T-cell (primary cell): ENCODE measurements around the gene SIRT4. TPM values are rescaled to one million over a fixed set of nuclear protein-coding genes. Genes with fewer than 3 reads are reported as not detected.

Source experiments
- ATAC-seq, 4 experiments: fragments of 200-7000 bp in 3 of 4; fragments of 150-1000 bp in 1 of 4; cut with Tn5 transposase; replicated peaks in 1 of 4; 1 replicate in 3 of 4; 2 replicates in 1 of 4; pipeline ENCODE4 v1.10.0; 2021; ENCODE audit warnings: moderate library complexity in 3 of 4, mild to moderate bottlenecking in 2 of 4, moderate number of reproducible peaks in 1 of 4
- CTCF ChIA-PET, 2 donors: fragments of 300-600 bp; sonication (Branson Sonifier 250); formaldehyde crosslinking; loops; one replicate each; lab custom pipeline; 2022; ENCODE audit warnings: antibody characterized with exemption in 2 of 2; lab: Charles Lee
- POLR2A ChIA-PET, 2 donors: fragments of 300-600 bp; sonication (Branson Sonifier 250); formaldehyde crosslinking; loops; one replicate each; lab custom pipeline; 2022; ENCODE audit warnings: antibody characterized with exemption in 2 of 2; lab: Charles Lee
- DNase-seq, 35 experiments: peaks; one replicate each; pipeline versions ENCODE4 v3.0.0 to v3.0.0-alpha.2; 2013 to 2023
- H3K27ac ChIP-seq: one replicate; pipeline ENCODE4 v1.5.1; 2013; ENCODE audit warnings: low read length
- H3K27me3 ChIP-seq, 2 experiments: replicated peaks in 1 of 2; 1 replicate in 1 of 2; 2 replicates in 1 of 2; pipeline versions ENCODE4 v1.6.1 to v1.7.0; 2013; ENCODE audit warnings: low read length in 1 of 2, mixed read lengths in 1 of 2; ENCODE audit not compliant: control insufficient read depth in 2 of 2, insufficient read depth in 2 of 2; ENCODE audit errors: extremely low read depth in 1 of 2
- H3K36me3 ChIP-seq, 2 donors: 1 replicate in 1 of 2; 2 replicates in 1 of 2; pipeline versions ENCODE4 v1.6.1 to v1.7.0; 2013; ENCODE audit warnings: low read length in 1 of 2; ENCODE audit not compliant: control insufficient read depth in 2 of 2, insufficient read depth in 1 of 2; ENCODE audit errors: extremely low read depth in 1 of 2
- H3K4me1 ChIP-seq, 2 experiments: 1 replicate in 1 of 2; 2 replicates in 1 of 2; pipeline versions ENCODE4 v1.6.1 to v1.7.0; 2013; ENCODE audit warnings: low read length in 2 of 2, mixed read lengths in 1 of 2; ENCODE audit not compliant: insufficient read depth in 2 of 2, control insufficient read depth in 1 of 2; ENCODE audit errors: extremely low read depth in 1 of 2
- H3K4me3 ChIP-seq, 2 donors: 1 replicate in 1 of 2; 2 replicates in 1 of 2; pipeline versions ENCODE4 v1.5.1 to v1.7.0; 2013; ENCODE audit warnings: mild to moderate bottlenecking in 2 of 2, low read length in 1 of 2, moderate library complexity in 1 of 2; ENCODE audit not compliant: control insufficient read depth in 1 of 2; ENCODE audit errors: extremely low read depth in 1 of 2
- H3K9me3 ChIP-seq: 2 replicates; pipeline ENCODE4 v1.7.0; 2013
- H3K27ac Mint-ChIP-seq, 2 donors: one replicate each; pipeline ENCODE4 v1.8.0; 2020 to 2021; ENCODE audit warnings: mild to moderate bottlenecking in 2 of 2, mixed read lengths in 2 of 2
- H3K27me3 Mint-ChIP-seq, 2 donors: one replicate each; pipeline ENCODE4 v1.8.0; 2021 to 2022; ENCODE audit warnings: mixed read lengths in 2 of 2
- H3K36me3 Mint-ChIP-seq: one replicate; pipeline ENCODE4 v1.8.0; 2021; ENCODE audit warnings: mixed read lengths
- H3K4me1 Mint-ChIP-seq, 3 donors: one replicate each; pipeline ENCODE4 v1.8.0; 2020 to 2022; ENCODE audit warnings: mixed read lengths in 3 of 3, mild to moderate bottlenecking in 1 of 3
- H3K4me3 Mint-ChIP-seq, 3 donors: one replicate each; pipeline ENCODE4 v1.8.0; 2020 to 2022; ENCODE audit warnings: mild to moderate bottlenecking in 3 of 3, mixed read lengths in 3 of 3, moderate library complexity in 3 of 3
- H3K9me3 Mint-ChIP-seq, 3 donors: one replicate each; pipeline ENCODE4 v1.8.0; 2020 to 2022; ENCODE audit warnings: mixed read lengths in 3 of 3
- WGBS: methylation state at CpG from one replicate; pipeline ENCODE4 v1.1.5; 2013; ENCODE audit warnings: missing lambda C conversion rate; ENCODE audit not compliant: insufficient coverage; 5-methylcytosine and 5-hydroxymethylcytosine counted together
- total RNA-seq, 35 experiments: library from RNA in 6 of 35; stranded (reverse) in 6 of 35; fragments of 120-200 nt in 1 of 35; gene quantifications; one replicate each; pipeline versions ENCODE4 v1.2.1 to v1.2.4 and lab custom pipeline; 2013 to 2026

SIRT4 gene
- total RNA-seq, 5 donors from 2014 or later (not counting 1 experiment from before 2014, with no cell fraction given): 0.73 to 5.7 (median 4.1) TPM

DNA sequence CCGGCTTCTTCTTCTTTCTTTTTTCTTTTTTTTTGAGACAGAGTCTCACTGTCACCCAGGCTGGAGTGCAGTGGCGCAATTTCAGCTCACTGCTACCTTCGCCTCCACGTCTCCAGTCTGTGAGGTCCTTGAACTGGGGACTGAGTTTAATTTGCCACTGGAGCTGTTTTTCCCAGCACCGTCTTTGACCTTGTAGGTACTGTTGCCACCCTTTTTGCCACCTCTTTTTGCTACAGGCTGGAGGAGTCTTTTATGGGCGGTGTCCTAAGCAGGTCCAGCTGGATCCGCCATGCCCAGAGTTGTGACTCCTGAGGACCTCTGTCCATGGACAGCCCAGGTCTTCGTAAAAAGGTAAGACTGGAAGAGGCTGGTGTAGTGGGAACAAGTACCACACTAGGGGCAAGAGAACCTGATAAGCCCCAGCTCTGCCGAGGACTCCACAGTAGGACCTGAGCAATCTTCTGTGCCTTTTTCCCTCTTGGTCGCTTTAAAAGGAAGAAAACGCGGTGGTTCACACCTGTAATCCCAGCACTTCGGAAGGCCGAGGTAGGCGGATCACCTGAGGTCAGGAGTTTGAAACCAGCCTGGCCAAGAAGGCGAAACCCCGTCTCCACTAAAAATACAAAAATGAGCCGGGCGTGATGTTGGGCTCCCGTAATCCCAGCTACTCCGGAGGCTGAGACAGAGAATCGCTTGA, 11.4 kb upstream of the SIRT4 start:
- peak overlapping the region; percentile 6 to 72 for H3K4me3 ChIP-seq
- CTCF ChIA-PET: interaction anchor here (0.7 to 3.1 kb wide), 8 partner anchors 9 to 90 kb away, joined by 3 to 65 read pairs (median 8); partner anchors contain the start of genes PXN (in 1 of the 2), RPLP0 (in 1 of the 2) and SIRT4 (in 1 of the 2)

GRCh38 chr12:120292411-120292660, 9.8 kb upstream of the SIRT4 start:
- ChIA-PET CTCF (interaction anchor here in 1 of 2 donors (1.1 to 3.1 kb wide), 6 partner anchors 10 to 96 kb away, joined by 3 to 65 read pairs (median 6); partner anchors contain the start of genes PXN, RPLP0 and SIRT4), POLR2A (interaction anchor here (0.6 to 3.7 kb wide), 13 partner anchors 10 to 1344 kb away, joined by 3 to 110 read pairs (median 10); partner anchors contain the start of genes RPLP0 (in 2 of the 2) and SIRT4 (in 2 of the 2))
- ATAC-seq (peak in 1 of 4 experiments; percentile 11), DNase-seq (peak in 1 of 35 experiments; percentile 16)
- Histone ChIP-seq H3K4me3 (peak overlapping the region; percentile 72 to 95), H3K36me3 (no peaks in the 10 kb centered on the region), H3K4me1 (peaks cover 2 to 24% of the 10 kb centered on the region in 2 experiments), H3K27ac (peak overlapping the region; percentile 100), H3K9me3 (no peaks in the 10 kb centered on the region), H3K27me3 (peaks cover 0 to 3% of the 10 kb centered on the region in 2 experiments)
- no peak overlapping the region for H3K27ac Mint-ChIP-seq
- no peaks in the 10 kb centered on the region for H3K27me3 Mint-ChIP-seq
- no peak overlapping the region for H3K4me3 Mint-ChIP-seq
- H3K9me3 Mint-ChIP-seq: no peaks in the 10 kb centered on the region
- peaks cover 0 to 11% (median 9%) of the 10 kb centered on the region in 3 donors for H3K4me1 Mint-ChIP-seq
- WGBS: 0% methylated on average over 16 of the region's 17 CpGs
- no peaks in the 10 kb centered on the region for H3K36me3 Mint-ChIP-seq

More for the DNA sequence above, 11.4 kb upstream of the SIRT4 start:
- Histone ChIP-seq H3K36me3 (no peaks in the 10 kb centered on the region), H3K9me3 (no peaks in the 10 kb centered on the region), H3K27ac (peak overlapping the region; percentile 100), H3K4me1 (peaks cover 2 to 24% of the 10 kb centered on the region in 2 experiments), H3K27me3 (no peaks in the 10 kb centered on the region)
- Mint-ChIP-seq H3K27ac (peak overlapping the region in 1 of 2 donors; percentile 61), H3K4me3 (no peak overlapping the region), H3K4me1 (peaks cover 0 to 11% (median 9%) of the 10 kb centered on the region in 3 donors), H3K27me3 (no peaks in the 10 kb centered on the region), H3K9me3 (no peaks in the 10 kb centered on the region), H3K36me3 (no peaks in the 10 kb centered on the region)
- 27% methylated on average over 19 of the region's 22 CpGs for WGBS
- ATAC-seq: peak in 1 of 4 experiments; percentile 4
- peak in 10 of 35 experiments; percentile 3 to 43 (median 10) for DNase-seq
- POLR2A ChIA-PET: interaction anchor here (0.5 to 3.7 kb wide), 45 partner anchors 7 to 1929 kb away, joined by 3 to 110 read pairs (median 6); partner anchors contain the start of genes PXN (in 2 of the 2), RPLP0 (in 2 of the 2), SIRT4 (in 2 of the 2) and COQ5 (in 1 of the 2)

- ChIA-PET CTCF (interaction anchor here (0.5 to 3.1 kb wide), 13 partner anchors 9 to 1952 kb away, joined by 3 to 65 read pairs (median 5); partner anchors contain the start of genes SIRT4 (in 2 of the 2), PXN (in 1 of the 2) and RPLP0 (in 1 of the 2)), POLR2A (interaction anchor here (0.6 to 3.7 kb wide), 21 partner anchors 9 to 948 kb away, joined by 3 to 110 read pairs (median 6); partner anchors contain the start of genes RPLP0 (in 2 of the 2) and SIRT4 (in 2 of the 2))
- no peaks in the 10 kb centered on the region for H3K9me3 Mint-ChIP-seq
- Histone ChIP-seq H3K27me3 (peaks cover 0 to 3% of the 10 kb centered on the region in 2 experiments), H3K27ac (peak within 1 kb of the TSS; percentile 100), H3K9me3 (no peaks in the 10 kb centered on the region), H3K4me3 (peak within 1 kb of the TSS; percentile 72 to 95), H3K36me3 (no peaks in the 10 kb centered on the region), H3K4me1 (peaks cover 2 to 24% of the 10 kb centered on the region in 2 experiments)
- no peaks in the 10 kb centered on the region for H3K27me3 Mint-ChIP-seq
- no peak within 1 kb of the TSS for H3K27ac Mint-ChIP-seq
- ATAC-seq (peak; percentile 38 to 53 (median 52)), DNase-seq (peak; percentile 49 to 88 (median 71))
- WGBS: 0% methylated on average over 14 of the region's 29 CpGs
- H3K4me3 Mint-ChIP-seq: no peak within 1 kb of the TSS
- peaks cover 0 to 11% (median 9%) of the 10 kb centered on the region in 3 donors for H3K4me1 Mint-ChIP-seq
- H3K36me3 Mint-ChIP-seq: no peaks in the 10 kb centered on the region
These were observed 9.2 kb upstream of the SIRT4 start, which contains the start of gene RNU4-1 for GRCh38 chr12:120292661-120293531. TSS of gene RNU4-1 (minus strand) at chr12:120293237.

GRCh38 chr12:120314220-120314619, 12.1 kb downstream of the SIRT4 start:
- H3K27me3 Mint-ChIP-seq: no peaks in the 10 kb centered on the region
- H3K36me3 Mint-ChIP-seq: no peaks in the 10 kb centered on the region
- CTCF ChIA-PET: interaction anchor here in 1 of 2 donors (0.5 to 1.8 kb wide), 2 partner anchors 12 to 201 kb away, joined by 4 to 6 read pairs; partner anchors contain the start of gene SIRT4
- DNase-seq (no peak), ATAC-seq (no peak)
- Histone ChIP-seq H3K4me1 (peaks cover 7 to 14% of the 10 kb centered on the region in 2 experiments), H3K27ac (no peak overlapping the region), H3K36me3 (no peaks in the 10 kb centered on the region), H3K9me3 (no peaks in the 10 kb centered on the region), H3K4me3 (no peak overlapping the region), H3K27me3 (no peaks in the 10 kb centered on the region)
- H3K4me3 Mint-ChIP-seq: no peak overlapping the region
- no peak overlapping the region for H3K27ac Mint-ChIP-seq
- POLR2A ChIA-PET: no interaction called here
- WGBS: 80% methylated on average over 1 of the region's 5 CpGs
- H3K9me3 Mint-ChIP-seq: no peaks in the 10 kb centered on the region
- H3K4me1 Mint-ChIP-seq: peaks cover 10 to 14% (median 13%) of the 10 kb centered on the region in 3 donors

DNA sequence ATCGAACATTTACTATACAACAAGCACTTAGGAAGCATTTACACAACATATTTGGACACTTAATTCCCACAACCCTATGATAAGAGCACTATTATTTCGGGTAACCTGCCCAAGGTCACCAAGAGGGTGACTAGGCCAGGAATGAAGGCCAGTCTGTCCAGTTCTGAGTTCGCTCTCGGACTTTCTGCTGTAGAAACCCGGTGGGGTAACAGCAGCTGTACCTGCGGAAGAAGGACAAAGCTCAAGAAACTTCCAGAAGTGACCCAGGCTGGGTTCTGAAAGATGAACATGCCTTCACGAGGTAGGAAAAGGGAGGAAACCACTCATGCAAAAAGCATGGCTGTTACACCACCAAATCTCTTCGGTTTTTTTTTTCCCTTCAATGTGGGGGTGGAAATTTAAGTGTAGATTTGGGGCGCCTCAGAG, 14.7 kb downstream of the SIRT4 start:
- no peaks in the 10 kb centered on the region for H3K27me3 ChIP-seq
- ATAC-seq (peak in 2 of 4 experiments; percentile 3), DNase-seq (no peak)
- peak overlapping the region; percentile 66 to 82 for H3K4me3 ChIP-seq
- ChIA-PET POLR2A (interaction anchor here in 1 of 2 donors (1.6 kb wide), 1 partner anchor 25 kb away, joined by 23 read pairs; the partner anchor contains the start of genes RNU4-1 and RNU4-2), CTCF (interaction anchor here (0.6 to 2.2 kb wide), 6 partner anchors 9 to 116 kb away, joined by 3 to 24 read pairs (median 4); partner anchors contain the start of genes SIRT4 (in 2 of the 2), RNU4-1 (in 1 of the 2) and RPLP0 (in 1 of the 2))
- no peaks in the 10 kb centered on the region for H3K36me3 Mint-ChIP-seq
- H3K9me3 ChIP-seq: no peaks in the 10 kb centered on the region
- H3K27ac ChIP-seq: peak overlapping the region; percentile 83
- no peaks in the 10 kb centered on the region for H3K27me3 Mint-ChIP-seq
- no peaks in the 10 kb centered on the region for H3K36me3 ChIP-seq
- no peaks in the 10 kb centered on the region for H3K9me3 Mint-ChIP-seq
- H3K4me1 ChIP-seq: peaks cover 7 to 14% of the 10 kb centered on the region in 2 experiments
- H3K4me1 Mint-ChIP-seq: peaks cover 10 to 14% (median 13%) of the 10 kb centered on the region in 3 donors
- 78% methylated on average over 6 of the region's 9 CpGs for WGBS
- H3K4me3 Mint-ChIP-seq: peak overlapping the region; percentile 90 to 92 (median 90)
- peak overlapping the region; percentile 95 to 96 for H3K27ac Mint-ChIP-seq
